GM12878 (cell line): ENCODE results near the gene PLSCR1. TPM values are rescaled to one million over a fixed set of nuclear protein-coding genes. Genes with fewer than 3 reads are reported as not detected.

Source experiments
- ATAC-seq: fragments of 200-7000 bp; cut with Tn5 transposase; 3 replicates; pipeline ENCODE4 v1.9.1; 2020; ENCODE audit warnings: mild to moderate bottlenecking, moderate library complexity
- BruUV-seq: library from RNA; stranded (reverse); fragments of 400-500 nt; replicated peaks from 2 replicates; lab custom pipeline; 2021; lab: Mats Ljungman, UMichigan
- CTCF ChIA-PET: fragments of 300-600 bp; sonication (Branson Sonifier 250); formaldehyde crosslinking; extraction: SDS; loops from one replicate; lab custom pipeline; 2021; ENCODE audit warnings: inconsistent platforms; lab: Yijun Ruan, JAX
- POLR2A ChIA-PET: fragments of 350-600 bp; formaldehyde crosslinking; extraction: SDS; loops from one replicate; lab custom pipeline; 2021; ENCODE audit warnings: inconsistent platforms; lab: Charles Lee
- RAD21 ChIA-PET: fragments of 300-600 bp; sonication (Branson Sonifier 250); formaldehyde crosslinking; loops from one replicate; lab custom pipeline; 2023; ENCODE audit warnings: antibody characterized with exemption; ENCODE audit not compliant: unreplicated experiment; lab: Charles Lee
- SMC1A ChIA-PET: fragments of 300-600 bp; sonication (Branson Sonifier 250); formaldehyde crosslinking; loops from one replicate; lab custom pipeline; 2023; ENCODE audit not compliant: unreplicated experiment, uncharacterized antibody; lab: Charles Lee
- DNase-seq: peaks from one replicate; pipeline ENCODE4 v3.0.0-alpha.2; 2011; ENCODE audit warnings: low read depth, low spot score
- FAIRE-seq: peaks from 3 replicates; lab custom pipeline; 2011; peaks lifted over from hg19 to GRCh38; lab: Jason Lieb, UNC
- H2AFZ ChIP-seq: 2 replicates; pipeline ENCODE4 v1.6.0; 2011; ENCODE audit warnings: low read depth, low read length, control low read depth; ENCODE audit not compliant: control insufficient read depth
- H3K27ac ChIP-seq: 2 replicates; pipeline ENCODE4 v1.5.1; 2011; ENCODE audit warnings: control low read depth; ENCODE audit not compliant: control insufficient read depth, insufficient read depth
- H3K27me3 ChIP-seq, 2 experiments: replicated peaks in 1 of 2; 2 replicates each; pipeline versions ENCODE4 v1.6.0 to v1.6.1; 2011; ENCODE audit warnings: low read length in 1 of 2; ENCODE audit not compliant: control insufficient read depth in 2 of 2, insufficient read depth in 2 of 2
- H3K36me3 ChIP-seq, 2 experiments: 2 replicates each; pipeline ENCODE4 v1.5.1; 2011; ENCODE audit warnings: low read length in 1 of 2; ENCODE audit not compliant: control insufficient read depth in 2 of 2, insufficient read depth in 2 of 2
- H3K4me1 ChIP-seq: 2 replicates; pipeline ENCODE4 v1.6.1; 2011; ENCODE audit warnings: mild to moderate bottlenecking, low read length, moderate library complexity, mixed read lengths; ENCODE audit not compliant: control insufficient read depth, insufficient read depth
- H3K4me2 ChIP-seq: 2 replicates; pipeline ENCODE4 v1.6.0; 2011; ENCODE audit warnings: control low read depth; ENCODE audit not compliant: control insufficient read depth, insufficient read depth
- H3K4me3 ChIP-seq: fragments of 200-600 bp; sonication (generic); 2 replicates; pipeline ENCODE4 v1.5.1; 2016
- H3K79me2 ChIP-seq: 2 replicates; pipeline ENCODE4 v1.6.0; 2011; ENCODE audit warnings: low read length; ENCODE audit not compliant: control insufficient read depth, insufficient read depth
- H3K9ac ChIP-seq: 2 replicates; pipeline ENCODE4 v1.8.0; 2011; ENCODE audit warnings: low read length, control low read depth, mixed read lengths; ENCODE audit not compliant: control insufficient read depth, insufficient read depth
- H3K9me3 ChIP-seq: replicated peaks from 3 replicates; pipeline ENCODE4 v1.5.1; 2011; ENCODE audit warnings: mild to moderate bottlenecking, low read length; ENCODE audit not compliant: control insufficient read depth, insufficient read depth
- H4K20me1 ChIP-seq: 2 replicates; pipeline ENCODE4 v1.6.0; 2011; ENCODE audit not compliant: control insufficient read depth, insufficient read depth
- BCL11A ChIP-seq: IDR thresholded peaks from 2 replicates; pipeline ENCODE4 v1.6.1; 2011; ENCODE audit warnings: low read depth, low read length
- CHD1 ChIP-seq: IDR thresholded peaks from 2 replicates; pipeline ENCODE4 v1.6.1; 2012; ENCODE audit warnings: low read depth, low read length, improper control_type of control experiment
- E4F1 ChIP-seq: fragments of 450-650 bp; IDR thresholded peaks from 2 replicates; pipeline ENCODE4 v1.6.1; 2018; ENCODE audit warnings: borderline replicate concordance, mild to moderate bottlenecking; ENCODE audit not compliant: partially characterized antibody
- MXI1 ChIP-seq: fragments of 150-350 bp; IDR thresholded peaks from 2 replicates; pipeline ENCODE4 v1.6.1; 2011; ENCODE audit warnings: low read depth, mild to moderate bottlenecking, inconsistent platforms, low read length, improper control_type of control experiment
- NR2F1 ChIP-seq: fragments of 450-650 bp; conservative IDR thresholded peaks from 2 replicates; pipeline ENCODE4 v1.6.1; 2017; ENCODE audit warnings: mild to moderate bottlenecking
- PAX5 ChIP-seq: IDR thresholded peaks from 2 replicates; pipeline ENCODE4 v1.6.1; 2011; ENCODE audit warnings: low read depth, low read length, borderline replicate concordance
- RAD21 ChIP-seq: IDR thresholded peaks from 2 replicates; pipeline ENCODE4 v1.6.1; 2011; ENCODE audit warnings: mild to moderate bottlenecking, low read depth, low read length, moderate library complexity; ENCODE audit not compliant: insufficient read depth
- RELA ChIP-seq: fragments of 450-650 bp; IDR thresholded peaks from 2 replicates; pipeline ENCODE4 v1.8.0; 2014; ENCODE audit warnings: borderline replicate concordance; ENCODE audit not compliant: partially characterized antibody
- RFX5 ChIP-seq: IDR thresholded peaks from 2 replicates; pipeline ENCODE4 v1.6.1; 2011; ENCODE audit warnings: low read depth, low read length, improper control_type of control experiment
- RUNX3 ChIP-seq: IDR thresholded peaks from 2 replicates; pipeline ENCODE4 v1.6.1; 2012; ENCODE audit warnings: low read length, inconsistent platforms
- STAT1 ChIP-seq: fragments of 450-650 bp; conservative IDR thresholded peaks from 2 replicates; pipeline ENCODE4 v1.6.1; 2014; ENCODE audit warnings: antibody characterized with exemption, mild to moderate bottlenecking
- WRNIP1 ChIP-seq: IDR thresholded peaks from 2 replicates; pipeline ENCODE4 v1.6.1; 2011; ENCODE audit warnings: low read depth, low read length, improper control_type of control experiment, borderline replicate concordance
- ZNF24 ChIP-seq: fragments of 450-650 bp; IDR thresholded peaks from 2 replicates; pipeline ENCODE4 v1.6.1; 2017; ENCODE audit warnings: antibody characterized with exemption, mild to moderate bottlenecking
- ZNF622 ChIP-seq: fragments of 450-650 bp; IDR thresholded peaks from 2 replicates; pipeline ENCODE4 v1.6.1; 2017; ENCODE audit warnings: mild to moderate bottlenecking, inconsistent platforms
- ZNF687 ChIP-seq: fragments of 450-650 bp; IDR thresholded peaks from 2 replicates; pipeline ENCODE4 v1.6.1; 2017; ENCODE audit warnings: mild to moderate bottlenecking, moderate library complexity
- WGBS: methylation state at CpG from one replicate; pipeline ENCODE4 v1.1.6; 2016; ENCODE audit warnings: low lambda C conversion rate; ENCODE audit not compliant: insufficient replicate concordance, insufficient coverage; ENCODE audit errors: missing lambda C conversion rate; 5-methylcytosine and 5-hydroxymethylcytosine counted together
- in situ Hi-C: fragments of 300-500 bp; cut with MboI; formaldehyde crosslinking; loops from 9 replicates; pipeline ENCODE4 v1.14.3; 2018; ENCODE audit warnings: mixed read lengths
- intact Hi-C: fragments of 100-400 bp; cut with micrococcal nuclease; formaldehyde crosslinking; loops from one replicate; pipeline ENCODE4 v1.14.2; 2022; ENCODE audit not compliant: unreplicated experiment
- polyA plus RNA-seq, 11 experiments: library from polyadenylated mRNA; depleted of rRNA in 4 of 11; unstranded in 6 of 11; stranded (reverse) in 5 of 11; fragments of >200 nt; fragmentation: Nextera tagmentation in 4 of 11; fragmentation: Illumina TruSeq in 1 of 11; extraction: Ambion mirVana in 4 of 11; extraction: Trizol in 1 of 11; gene quantifications; 1 replicate in 1 of 11; 2 replicates in 10 of 11; pipeline versions ENCODE4 v1.2.1 to v1.2.3, GENCODE V29; 2011 to 2016; ENCODE audit warnings: inconsistent platforms in 2 of 11, missing spikeins in 2 of 11, low read depth in 1 of 11
- total RNA-seq, 4 experiments: library from RNA; depleted of rRNA in 3 of 4; stranded (reverse); fragments of >200 nt in 3 of 4; fragmentation: Illumina TruSeq in 1 of 4; extraction: Trizol in 1 of 4; gene quantifications; 2 replicates each; pipeline versions ENCODE4 v1.2.1 to v1.2.3, GENCODE V29; 2013 to 2021

PLSCR1 gene
- total and polyA plus RNA-seq, 10 of the 15 experiments (the other 5 are each of a cell fraction or from before 2014, with no cell fraction given) = 35.4 to 77.8 (median 41.1) TPM

GRCh38 chr3:146473726-146474125 lies 70.7 kb downstream of the PLSCR1 start (continued):
- TF ChIP-seq ZNF687 (no peak), MXI1 (no peak), RUNX3 (no peak), BCL11A (no peak), PAX5 (no peak), ZNF24 (no peak), WRNIP1 (no peak), STAT1 (no peak), ZNF622 (no peak)

- ChIA-PET CTCF (no interaction called here), SMC1A (interaction anchor here (0.8 kb wide), 1 partner anchor 18 kb away, joined by 3 read pairs; no protein-coding TSS in a partner anchor), POLR2A (no interaction called here), RAD21 (no interaction called here)
- peaks cover 4% of the 10 kb centered on the region; the same call in 1 of the 2 replicates for H3K4me1 ChIP-seq
- no peak overlapping the region for H2AFZ ChIP-seq
- DNase-seq (no peak), FAIRE-seq (no peak), ATAC-seq (no peak)
- H3K27ac ChIP-seq = no peak overlapping the region
- no peak for TF ChIP-seq NR2F1
- no peak for TF ChIP-seq E4F1
- no peak for TF ChIP-seq RFX5
- TF ChIP-seq RAD21 = no peak
- no peak for TF ChIP-seq CHD1
- TF ChIP-seq RELA = no peak
- H4K20me1 ChIP-seq = no peaks in the 10 kb centered on the region
- in situ Hi-C loops (no loop called here), intact Hi-C loops (no loop called here)
- BruUV-seq = no TSS peak
- H3K36me3 ChIP-seq = no peaks in the 10 kb centered on the region
- no peaks in the 10 kb centered on the region for H3K27me3 ChIP-seq
- H3K4me3 ChIP-seq = no peak overlapping the region
- WGBS = 0% methylated on average over 1 of the region's 1 CpG
- no peaks in the 10 kb centered on the region for H3K9me3 ChIP-seq
- no peak overlapping the region for H3K4me2 ChIP-seq
- H3K79me2 ChIP-seq = no peaks in the 10 kb centered on the region
- H3K9ac ChIP-seq = no peak overlapping the region
These were observed 71.8 kb downstream of the PLSCR1 start for GRCh38 chr3:146472611-146473010.
